C4-2B (cell line): ENCODE data around the gene SLC38A2.

Source experiments
- H3K27ac ChIP-seq: fragments of 450-650 bp; 2 replicates; pipeline ENCODE4 v1.5.1; 2017
- ZFX ChIP-seq: fragments of 450-650 bp; IDR thresholded peaks from 2 replicates; pipeline ENCODE4 v1.6.1; 2017
- TF ChIP-seq, protein P1 (sequence below): fragments of 450-650 bp; conservative IDR thresholded peaks from 2 replicates; pipeline ENCODE4 v1.5.1; 2017; ENCODE audit warnings: mild to moderate bottlenecking

SLC38A2 gene

DNA sequence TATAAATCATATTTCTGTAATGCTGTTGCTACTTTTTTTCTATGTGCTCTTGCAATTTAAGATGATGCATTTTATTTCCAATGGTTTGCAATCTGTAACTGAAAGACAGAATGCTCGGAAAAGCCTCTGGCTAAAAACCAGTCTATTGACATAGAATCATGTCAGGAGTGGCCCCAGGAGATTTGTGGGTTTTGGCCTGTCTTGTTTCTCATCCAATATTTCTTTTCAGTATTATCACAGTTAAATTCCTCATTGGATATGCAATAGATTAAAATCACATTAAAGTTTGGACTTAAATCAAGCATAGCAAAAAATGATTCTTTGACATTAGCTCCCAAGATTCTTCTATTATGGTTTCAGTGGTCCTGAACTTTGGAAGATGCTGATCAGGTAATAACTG lies 19.1 kb upstream of the SLC38A2 start:
- TF ChIP-seq, protein P1, sequence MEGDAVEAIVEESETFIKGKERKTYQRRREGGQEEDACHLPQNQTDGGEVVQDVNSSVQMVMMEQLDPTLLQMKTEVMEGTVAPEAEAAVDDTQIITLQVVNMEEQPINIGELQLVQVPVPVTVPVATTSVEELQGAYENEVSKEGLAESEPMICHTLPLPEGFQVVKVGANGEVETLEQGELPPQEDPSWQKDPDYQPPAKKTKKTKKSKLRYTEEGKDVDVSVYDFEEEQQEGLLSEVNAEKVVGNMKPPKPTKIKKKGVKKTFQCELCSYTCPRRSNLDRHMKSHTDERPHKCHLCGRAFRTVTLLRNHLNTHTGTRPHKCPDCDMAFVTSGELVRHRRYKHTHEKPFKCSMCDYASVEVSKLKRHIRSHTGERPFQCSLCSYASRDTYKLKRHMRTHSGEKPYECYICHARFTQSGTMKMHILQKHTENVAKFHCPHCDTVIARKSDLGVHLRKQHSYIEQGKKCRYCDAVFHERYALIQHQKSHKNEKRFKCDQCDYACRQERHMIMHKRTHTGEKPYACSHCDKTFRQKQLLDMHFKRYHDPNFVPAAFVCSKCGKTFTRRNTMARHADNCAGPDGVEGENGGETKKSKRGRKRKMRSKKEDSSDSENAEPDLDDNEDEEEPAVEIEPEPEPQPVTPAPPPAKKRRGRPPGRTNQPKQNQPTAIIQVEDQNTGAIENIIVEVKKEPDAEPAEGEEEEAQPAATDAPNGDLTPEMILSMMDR, result no peak
- no peak for TF ChIP-seq ZFX
- no peak overlapping the region for H3K27ac ChIP-seq

DNA sequence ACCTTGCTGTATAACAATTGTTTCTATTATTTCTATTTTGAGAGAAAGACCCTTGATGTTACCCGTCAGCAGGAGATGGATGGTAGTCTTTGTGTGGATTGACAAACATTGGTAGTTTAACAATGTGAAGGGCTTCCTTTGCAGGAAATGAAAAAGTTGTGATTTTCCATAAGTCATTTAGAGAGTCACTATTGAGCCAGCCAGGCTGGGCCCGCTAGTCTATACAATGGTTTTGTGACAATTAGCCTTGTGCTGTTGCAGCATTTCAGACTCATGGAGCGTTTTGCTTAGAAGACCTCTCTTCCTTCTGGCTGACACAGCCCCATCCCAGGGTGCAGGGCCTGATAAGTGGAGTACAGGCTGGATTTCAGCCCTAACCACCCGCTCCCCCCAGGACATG lies 18.3 kb upstream of the SLC38A2 start:
- TF ChIP-seq, protein P1, result no peak
- no peak for TF ChIP-seq ZFX
- no peak overlapping the region for H3K27ac ChIP-seq

DNA sequence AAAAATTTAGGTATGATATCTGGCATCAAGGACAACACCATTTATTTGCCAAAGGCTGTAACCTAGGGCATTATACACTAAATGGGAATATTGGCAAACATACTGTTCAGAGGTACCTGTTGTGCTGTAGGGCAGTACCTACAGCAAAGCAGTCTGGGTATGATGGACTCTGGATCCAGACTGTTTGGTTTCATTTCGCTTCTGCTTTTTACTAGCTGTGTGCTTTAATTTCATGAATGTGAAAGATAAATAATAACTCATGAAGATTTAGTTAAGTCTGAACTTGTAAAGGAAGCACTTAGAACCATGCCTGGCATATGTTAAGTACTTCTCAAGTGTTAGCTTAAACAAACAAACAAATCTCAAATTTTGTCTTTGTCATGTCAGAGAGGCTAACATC lies 17.7 kb upstream of the SLC38A2 start:
- TF ChIP-seq, protein P1, result no peak
- no peak for TF ChIP-seq ZFX
- no peak overlapping the region for H3K27ac ChIP-seq

DNA sequence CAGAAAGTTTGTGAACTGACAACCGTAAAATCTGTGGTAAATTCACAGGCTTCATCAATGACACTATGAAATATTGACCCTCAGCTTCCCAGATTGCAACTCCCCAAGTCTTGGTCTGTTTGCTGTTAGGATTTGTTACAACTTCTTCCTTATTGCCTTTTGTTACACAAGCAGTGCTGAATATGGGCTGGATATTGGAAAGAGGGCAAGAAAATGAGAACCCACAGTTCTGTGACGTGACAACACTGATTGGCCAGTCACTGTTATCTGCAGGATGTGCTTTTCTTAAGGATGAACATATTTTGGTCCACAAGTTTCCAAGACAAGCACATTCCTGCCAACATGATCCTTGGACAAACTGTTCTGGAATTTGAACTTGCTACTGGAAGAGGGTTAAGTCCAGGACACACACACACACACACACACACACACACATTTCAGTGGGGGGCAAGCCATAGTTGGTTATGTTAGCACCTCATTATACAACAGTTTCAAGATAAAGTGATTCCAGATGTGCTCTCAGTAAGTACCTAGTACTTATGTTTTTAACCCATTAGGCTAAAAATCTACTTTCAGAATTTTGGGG lies 16.6 kb upstream of the SLC38A2 start:
- TF ChIP-seq, protein P1, result no peak
- TF ChIP-seq ZFX, result no peak
- no peak overlapping the region for H3K27ac ChIP-seq

DNA sequence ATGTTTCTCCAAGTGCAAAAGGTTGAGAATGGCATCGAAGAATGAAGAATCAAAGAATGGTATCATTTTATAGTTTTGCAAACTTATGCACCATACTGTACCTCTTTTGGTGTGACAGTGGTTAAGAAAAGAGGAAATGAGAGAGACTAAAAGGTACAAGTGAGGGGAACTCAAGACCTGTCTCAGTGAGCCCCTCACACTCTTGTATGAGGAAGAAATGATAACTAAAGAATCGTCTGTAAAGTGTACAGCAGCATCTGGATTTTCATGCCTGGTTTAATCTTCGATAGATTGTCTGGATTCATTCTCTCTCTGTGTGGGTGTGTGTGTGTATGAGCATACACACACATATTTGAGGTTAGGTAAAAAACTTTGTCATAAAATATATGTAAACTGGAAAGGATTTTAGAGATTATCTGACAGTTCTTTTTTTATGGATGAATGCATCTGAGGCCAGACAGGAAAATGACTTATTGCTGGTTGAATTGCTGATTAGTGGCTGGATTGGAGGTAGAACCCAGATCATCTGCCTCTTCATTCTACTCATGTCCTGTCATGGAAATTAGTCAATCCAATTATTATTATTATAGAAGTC lies 16.0 kb upstream of the SLC38A2 start:
- TF ChIP-seq ZFX, result no peak
- TF ChIP-seq, protein P1, result no peak
- no peak overlapping the region for H3K27ac ChIP-seq

DNA sequence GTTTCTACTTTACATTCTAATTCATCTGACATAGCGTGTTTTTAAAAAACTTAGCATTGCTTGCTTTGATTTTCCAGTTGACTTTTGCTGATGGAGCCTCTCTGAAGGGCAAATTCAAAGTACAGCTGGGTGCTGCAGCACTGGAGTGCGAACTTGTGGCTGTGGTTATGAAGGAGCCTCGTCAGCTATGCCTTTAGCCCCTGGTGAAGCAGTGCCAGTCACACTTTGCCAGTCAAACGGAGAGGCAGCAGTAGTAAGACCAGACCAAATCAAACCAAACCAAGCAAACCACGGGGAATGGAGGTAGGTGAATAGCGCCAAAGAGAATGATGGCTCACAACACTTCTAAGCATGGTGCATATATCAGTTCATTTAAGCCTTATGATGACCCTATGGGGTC lies 15.1 kb upstream of the SLC38A2 start:
- TF ChIP-seq, protein P1, result no peak
- no peak for TF ChIP-seq ZFX
- H3K27ac ChIP-seq, result peak overlapping the region; percentile 67

DNA sequence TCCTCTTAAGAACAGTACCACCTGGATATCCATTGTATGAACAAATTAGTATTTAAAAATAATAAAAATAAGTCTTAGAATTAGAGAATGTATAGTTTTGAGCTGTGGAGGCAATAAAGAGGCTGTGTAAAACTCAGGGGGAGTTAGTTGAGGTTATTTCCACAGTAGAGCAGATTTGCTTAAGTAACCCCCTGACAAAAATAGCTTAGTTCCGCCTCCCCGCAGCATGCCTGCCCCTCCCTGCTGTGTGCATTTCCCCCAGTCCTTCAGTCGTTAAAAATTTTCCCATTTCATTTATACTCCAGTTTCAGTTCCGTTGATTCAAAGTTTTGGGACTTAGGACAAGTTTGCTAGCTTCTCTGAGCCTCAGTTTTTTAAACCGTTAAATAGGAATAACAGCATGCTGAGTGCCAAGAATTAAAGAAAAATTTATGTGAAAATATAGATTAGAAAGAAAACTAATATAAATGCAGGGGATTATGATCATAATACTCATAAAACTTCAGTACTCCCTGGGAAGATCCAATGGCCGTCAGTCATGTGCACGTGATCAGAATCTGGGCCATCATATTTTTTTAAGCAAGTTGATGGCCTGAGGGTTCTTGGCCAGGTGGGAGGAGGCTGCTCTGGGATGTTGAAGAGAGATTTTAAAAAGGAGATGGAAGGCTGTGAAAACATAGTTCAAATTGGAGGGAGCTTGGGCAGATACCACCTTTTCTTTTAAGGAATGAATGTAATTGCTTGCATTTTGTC lies 14.5 kb upstream of the SLC38A2 start:
- peak overlapping the region; percentile 67 for H3K27ac ChIP-seq
- TF ChIP-seq, protein P1, result no peak
- TF ChIP-seq ZFX, result no peak
